ENCODE results near the gene CD74. TPM values are rescaled to one million over a fixed set of nuclear protein-coding genes. Genes with fewer than 3 reads are reported as not detected.

CD74 gene
- total RNA-seq, 1 donor from 2014 or later = 5.8 TPM

GRCh38 chr5:150397782-150398721 lies 14.7 kb downstream of the CD74 start:
- no peak for DNase-seq (ENCODE audit: low read depth in 2 of 2)

- DNase-seq (ENCODE audit: low read depth in 2 of 2) = no peak
Observed at GRCh38 chr5:150397146-150397781, 15.4 kb downstream of the CD74 start.

GRCh38 chr5:150396267-150396666 lies 16.4 kb downstream of the CD74 start:
- no peak for DNase-seq (ENCODE audit: low read depth in 2 of 2)

- DNase-seq (ENCODE audit: low read depth in 2 of 2) = no peak
Observed at GRCh38 chr5:150395688-150395975, 17.1 kb downstream of the CD74 start.

GRCh38 chr5:150394912-150395687 lies 17.6 kb downstream of the CD74 start:
- no peak for DNase-seq (ENCODE audit: low read depth in 2 of 2)

GRCh38 chr5:150394131-150394530 lies 18.6 kb downstream of the CD74 start:
- DNase-seq (ENCODE audit: low read depth in 2 of 2) = peak; percentile 7 to 42

- DNase-seq (ENCODE audit: low read depth in 2 of 2) = no peak
Observed at GRCh38 chr5:150393096-150393645, 19.5 kb downstream of the CD74 start.

GRCh38 chr5:150392680-150393079 lies 20.0 kb downstream of the CD74 start:
- no peak for DNase-seq (ENCODE audit: low read depth in 2 of 2)

- no peak for DNase-seq (ENCODE audit: low read depth in 2 of 2)
Observed at GRCh38 chr5:150391986-150392385, 20.7 kb downstream of the CD74 start.

- DNase-seq (ENCODE audit: low read depth in 2 of 2) = no peak
Observed at GRCh38 chr5:150391064-150391834, 21.5 kb downstream of the CD74 start.

- DNase-seq (ENCODE audit: low read depth in 2 of 2) = no peak
Observed at GRCh38 chr5:150389531-150390266, 23.0 kb downstream of the CD74 start.

GRCh38 chr5:150386024-150386855 lies 26.5 kb downstream of the CD74 start:
- no peak for DNase-seq (ENCODE audit: low read depth in 2 of 2)

- no peak for DNase-seq (ENCODE audit: low read depth in 2 of 2)
Observed at GRCh38 chr5:150384701-150385100, 28.0 kb downstream of the CD74 start.

GRCh38 chr5:150377964-150378694 lies 34.6 kb downstream of the CD74 start:
- DNase-seq (ENCODE audit: low read depth in 2 of 2) = peak in 1 of 2 donors; percentile 37

GRCh38 chr5:150376799-150377771 lies 35.6 kb downstream of the CD74 start:
- no peak for DNase-seq (ENCODE audit: low read depth in 2 of 2)

GRCh38 chr5:150374651-150375050 lies 38.1 kb downstream of the CD74 start:
- DNase-seq (ENCODE audit: low read depth in 2 of 2) = no peak

- no peak for DNase-seq (ENCODE audit: low read depth in 2 of 2)
Observed at GRCh38 chr5:150372639-150373038, 40.1 kb downstream of the CD74 start.

GRCh38 chr5:150368526-150368925 lies 44.2 kb downstream of the CD74 start:
- no peak for DNase-seq (ENCODE audit: low read depth in 2 of 2)
